GM23248 (cell line): Measurements from ENCODE around the gene SALL1. TPM values are rescaled to one million over a fixed set of nuclear protein-coding genes. Genes with fewer than 3 reads are reported as not detected.

Source experiments
- DNase-seq: peaks from one replicate; pipeline ENCODE4 v3.0.0-alpha.2; 2015
- H2AFZ ChIP-seq: fragments of 200-600 bp; sonication (generic); 2 replicates; pipeline ENCODE4 v1.6.1; 2016; ENCODE audit warnings: antibody characterized with exemption
- H3F3A ChIP-seq: fragments of 200-600 bp; sonication (generic); 2 replicates; pipeline ENCODE4 v1.6.1; 2016; ENCODE audit warnings: mild to moderate bottlenecking, antibody characterized with exemption, mixed run types; ENCODE audit not compliant: insufficient read depth
- H3K27ac ChIP-seq: fragments of 200-600 bp; sonication (generic); 2 replicates; pipeline ENCODE4 v1.5.1; 2016; ENCODE audit warnings: mild to moderate bottlenecking
- H3K27me3 ChIP-seq: fragments of 200-600 bp; sonication (generic); replicated peaks from 2 replicates; pipeline ENCODE4 v1.6.1; 2016; ENCODE audit warnings: mild to moderate bottlenecking; ENCODE audit not compliant: insufficient read depth
- H3K36me3 ChIP-seq: fragments of 200-600 bp; sonication (generic); 2 replicates; pipeline ENCODE4 v1.6.1; 2016; ENCODE audit warnings: low read depth, mild to moderate bottlenecking
- H3K4me1 ChIP-seq: fragments of 200-600 bp; sonication (generic); 2 replicates; pipeline ENCODE4 v1.6.1; 2016; ENCODE audit warnings: mild to moderate bottlenecking; ENCODE audit not compliant: insufficient read depth
- H3K4me2 ChIP-seq: fragments of 200-600 bp; sonication (generic); one replicate; pipeline ENCODE4 v1.6.1; 2016; ENCODE audit warnings: mild to moderate bottlenecking; ENCODE audit not compliant: unreplicated experiment
- H3K4me3 ChIP-seq: fragments of 200-600 bp; sonication (generic); 2 replicates; pipeline ENCODE4 v1.5.1; 2016; ENCODE audit warnings: mild to moderate bottlenecking
- H3K79me2 ChIP-seq: fragments of 200-600 bp; sonication (generic); 2 replicates; pipeline ENCODE4 v1.6.1; 2016; ENCODE audit warnings: mild to moderate bottlenecking; ENCODE audit not compliant: insufficient read depth
- H3K9ac ChIP-seq: fragments of 200-600 bp; sonication (generic); 2 replicates; pipeline ENCODE4 v1.6.1; 2016; ENCODE audit warnings: mild to moderate bottlenecking
- H3K9me2 ChIP-seq: fragments of 200-600 bp; sonication (generic); 2 replicates; pipeline ENCODE4 v1.6.1; 2016; ENCODE audit warnings: mixed run types, mild to moderate bottlenecking, moderate library complexity; ENCODE audit not compliant: insufficient read depth
- H3K9me3 ChIP-seq: fragments of 200-600 bp; sonication (generic); one replicate; pipeline ENCODE4 v1.6.1; 2017; ENCODE audit warnings: low read depth
- H4K20me1 ChIP-seq: fragments of 200-600 bp; sonication (generic); 2 replicates; pipeline ENCODE4 v1.6.0; 2016; ENCODE audit not compliant: insufficient read depth
- EZH2 ChIP-seq: fragments of 200-600 bp; sonication (generic); IDR thresholded peaks from 2 replicates; pipeline ENCODE4 v1.6.1; 2018; ENCODE audit warnings: antibody characterized with exemption, mild to moderate bottlenecking; ENCODE audit not compliant: insufficient read depth, poor library complexity, severe bottlenecking
- EZH2phosphoT487 ChIP-seq: fragments of 200-600 bp; sonication (generic); IDR thresholded peaks from 2 replicates; pipeline ENCODE4 v1.6.1; 2018; ENCODE audit warnings: antibody characterized with exemption, moderate library complexity, mild to moderate bottlenecking, low read depth; ENCODE audit not compliant: insufficient read depth
- WGBS, 2 experiments: methylation state at CpG; one replicate each; pipeline ENCODE4 v1.1.6; 2015 to 2017; ENCODE audit warnings: low lambda C conversion rate in 2 of 2, low coverage in 1 of 2; ENCODE audit errors: missing lambda C conversion rate in 2 of 2; 5-methylcytosine and 5-hydroxymethylcytosine counted together
- in situ Hi-C: fragments of 300-500 bp; cut with MboI; formaldehyde crosslinking; loops from 2 replicates; pipeline ENCODE4 v1.15.0; 2020
- polyA plus RNA-seq: library from polyadenylated mRNA; unstranded; fragments of >200 nt; fragmentation: Nextera tagmentation; extraction: Ambion mirVana; gene quantifications from 2 replicates; pipeline ENCODE4 v1.2.1, GENCODE V29; 2016
- total RNA-seq: library from RNA; depleted of rRNA; stranded (reverse); fragments of >200 nt; shearing (Covaris generic); gene quantifications from 2 replicates; pipeline ENCODE4 v1.2.3, GENCODE V29; 2014

SALL1 gene
- total and polyA plus RNA-seq, 2 experiments from 2014 or later = 1.7 to 2.6 TPM

DNA sequence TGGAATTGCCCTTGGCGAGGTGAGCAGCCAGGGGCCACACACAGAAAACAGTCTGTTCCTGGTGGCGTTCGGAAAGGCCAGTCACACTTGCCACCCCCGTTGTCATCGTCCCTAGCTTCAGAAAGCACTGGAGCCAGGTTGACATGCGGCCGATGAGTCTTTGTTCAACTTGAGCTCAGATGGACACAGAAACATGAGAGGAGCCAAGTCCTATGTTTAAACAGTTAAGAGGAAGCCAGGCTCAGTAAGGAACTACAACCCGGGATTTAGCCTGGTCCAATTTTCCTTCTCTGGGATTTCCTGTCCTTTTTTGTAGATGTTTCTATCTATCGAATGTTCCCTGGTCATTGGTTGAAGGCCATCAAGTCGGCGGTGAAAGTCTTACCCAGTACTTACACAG, 19.5 kb downstream of the SALL1 start:
- no peak for DNase-seq
- 91 to 95% methylated on average over 11 of the region's 11 CpGs for WGBS, 2 experiments
- Histone ChIP-seq H3K4me3 (no peak overlapping the region), H3K79me2 (no peaks in the 10 kb centered on the region), H3F3A (no peaks in the 10 kb centered on the region), H4K20me1 (no peaks in the 10 kb centered on the region), H3K27me3 (no peaks in the 10 kb centered on the region), H3K4me1 (0 out of 2 replicates have a peak, but pooled peaks cover 3% of the 10 kb centered on the region), H3K4me2 (no peak overlapping the region), H3K9ac (no peak overlapping the region), H3K27ac (no peak overlapping the region), H3K9me2 (no peaks in the 10 kb centered on the region), H3K36me3 (peaks cover 11% of the 10 kb centered on the region), H3K9me3 (no peaks in the 10 kb centered on the region), H2AFZ (no peak overlapping the region)
- TF ChIP-seq EZH2 = no peak
- TF ChIP-seq EZH2phosphoT487 = no peak
- in situ Hi-C loops = no loop called here

DNA sequence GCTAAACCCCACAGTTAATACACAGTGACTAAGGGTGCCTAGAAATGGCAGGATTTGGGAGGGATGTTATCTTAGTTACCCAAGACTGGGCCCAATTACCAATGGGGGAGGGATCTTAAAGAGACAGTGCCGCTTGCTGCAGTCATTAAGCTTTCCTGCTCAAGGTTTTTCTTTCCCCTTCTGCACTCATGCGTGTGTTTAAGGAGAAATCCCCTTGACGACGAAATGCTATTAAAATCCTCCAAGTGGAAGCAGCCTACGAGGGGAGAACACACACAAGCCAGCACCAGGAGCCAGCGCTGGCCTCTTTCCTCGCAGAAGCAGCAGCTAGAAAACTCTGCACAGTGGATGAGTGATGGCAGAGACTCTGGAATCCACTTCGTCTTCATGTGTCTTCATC, 22.0 kb downstream of the SALL1 start:
- TF ChIP-seq EZH2phosphoT487 (no peak), EZH2 (no peak)
- Histone ChIP-seq H3K4me3 (no peak overlapping the region), H3K79me2 (no peaks in the 10 kb centered on the region), H3F3A (no peaks in the 10 kb centered on the region), H3K27ac (no peak overlapping the region), H3K27me3 (no peaks in the 10 kb centered on the region), H3K4me1 (0 out of 2 replicates have a peak, but pooled peaks cover 3% of the 10 kb centered on the region), H3K9ac (no peak overlapping the region), H3K36me3 (no peaks in the 10 kb centered on the region), H3K9me2 (no peaks in the 10 kb centered on the region), H3K9me3 (no peaks in the 10 kb centered on the region), H4K20me1 (no peaks in the 10 kb centered on the region), H3K4me2 (no peak overlapping the region), H2AFZ (peak overlapping the region; percentile 56; the same call in 1 of the 2 replicates)
- in situ Hi-C loops = no loop called here
- 37 to 43% methylated on average over 7 to 8 of the region's 8 CpGs for WGBS, 2 experiments
- peak; percentile 35 for DNase-seq

DNA sequence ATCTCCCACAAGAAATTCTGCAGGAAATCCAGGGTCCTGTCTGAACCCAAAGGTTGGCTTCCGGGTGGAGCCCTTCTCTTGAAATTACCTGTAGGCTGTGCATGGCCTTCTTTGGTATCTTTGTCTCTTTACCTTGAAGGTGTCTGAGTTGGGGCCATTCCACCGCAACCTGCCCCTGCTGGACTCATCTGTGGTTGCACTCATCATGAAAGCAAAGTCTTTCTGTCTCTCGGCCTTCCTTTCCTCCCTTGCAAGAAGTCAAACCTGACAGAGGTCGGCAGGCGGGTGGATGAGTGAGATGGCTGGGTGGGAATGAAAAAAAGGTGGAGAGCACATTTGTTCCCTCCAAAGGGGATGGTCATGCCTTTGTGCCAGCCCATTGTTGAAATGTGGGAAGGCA, 25.1 kb downstream of the SALL1 start:
- no peaks in the 10 kb centered on the region for H3K9me2 ChIP-seq
- no peak for DNase-seq
- H3K4me1 ChIP-seq = 0 out of 2 replicates have a peak, but pooled peaks cover 3% of the 10 kb centered on the region
- TF ChIP-seq EZH2phosphoT487 = no peak
- no peak for TF ChIP-seq EZH2
- no peaks in the 10 kb centered on the region for H3K27me3 ChIP-seq
- H3F3A ChIP-seq = no peaks in the 10 kb centered on the region
- H3K79me2 ChIP-seq = no peaks in the 10 kb centered on the region
- H3K4me3 ChIP-seq = no peak overlapping the region
- no peak overlapping the region for H3K4me2 ChIP-seq
- H4K20me1 ChIP-seq = no peaks in the 10 kb centered on the region
- H3K9me3 ChIP-seq = no peaks in the 10 kb centered on the region
- WGBS, 2 experiments = 87 to 91% methylated on average over 5 of the region's 5 CpGs
- no peak overlapping the region for H3K9ac ChIP-seq
- no peak overlapping the region for H2AFZ ChIP-seq
- H3K36me3 ChIP-seq = no peaks in the 10 kb centered on the region
- no peak overlapping the region for H3K27ac ChIP-seq
- in situ Hi-C loops = no loop called here

DNA sequence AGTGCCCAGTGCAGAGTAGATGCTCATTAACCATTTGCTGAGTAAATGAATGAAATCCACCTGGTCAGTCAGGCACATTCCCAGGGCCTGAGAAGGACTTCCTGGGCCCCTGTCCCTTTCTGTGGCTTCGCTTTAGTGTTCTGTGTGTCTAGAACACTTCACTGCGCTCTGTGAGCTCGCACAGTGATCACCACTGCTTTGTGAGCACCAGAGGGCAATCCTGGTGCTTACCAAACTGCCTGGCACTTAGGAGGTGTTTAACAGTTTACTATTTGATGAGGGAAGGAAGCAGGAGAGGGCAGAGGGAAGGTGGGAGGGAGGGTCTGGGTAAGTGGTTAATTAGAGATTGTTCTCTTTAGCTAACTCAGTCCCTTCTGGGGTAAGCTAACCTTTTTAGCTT, 26.2 kb downstream of the SALL1 start:
- TF ChIP-seq EZH2phosphoT487 = no peak
- no peak for TF ChIP-seq EZH2
- in situ Hi-C loops = no loop called here

DNA sequence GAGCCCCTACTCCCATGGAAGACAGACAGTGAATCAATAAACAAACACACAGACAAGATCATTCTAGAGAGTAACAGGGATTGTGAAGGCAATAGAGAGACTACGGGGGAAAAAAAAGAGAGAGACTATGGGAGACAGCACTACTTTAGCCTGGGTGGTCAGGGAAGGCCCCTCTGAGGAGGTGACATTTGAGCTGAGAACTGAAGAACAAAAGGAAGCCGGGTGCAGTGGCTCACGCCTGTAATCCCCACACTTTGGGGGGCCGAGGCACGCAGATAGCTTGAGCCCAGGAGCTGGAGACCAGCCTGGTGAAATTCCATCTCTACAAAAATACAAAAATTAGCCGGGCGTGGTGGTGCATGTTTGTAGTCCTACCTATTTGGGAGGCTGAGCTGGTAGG, 29.2 kb downstream of the SALL1 start:
- Histone ChIP-seq H3K4me2 (no peak overlapping the region), H3F3A (peaks cover 7% of the 10 kb centered on the region; the same call in 1 of the 2 replicates), H3K79me2 (no peaks in the 10 kb centered on the region), H3K36me3 (no peaks in the 10 kb centered on the region), H3K27ac (no peak overlapping the region), H2AFZ (no peak overlapping the region), H3K4me1 (peaks cover 9% of the 10 kb centered on the region), H3K4me3 (no peak overlapping the region), H3K9me2 (no peaks in the 10 kb centered on the region), H3K9me3 (no peaks in the 10 kb centered on the region), H3K27me3 (no peaks in the 10 kb centered on the region), H3K9ac (no peak overlapping the region), H4K20me1 (no peaks in the 10 kb centered on the region)
- in situ Hi-C loops = no loop called here
- WGBS, 2 experiments = 79 to 80% methylated on average over 7 of the region's 7 CpGs
- TF ChIP-seq EZH2 = no peak
- TF ChIP-seq EZH2phosphoT487 = no peak
- DNase-seq = no peak

More for the DNA sequence above, 26.2 kb downstream of the SALL1 start:
- H2AFZ ChIP-seq = no peak overlapping the region
- no peaks in the 10 kb centered on the region for H3K9me3 ChIP-seq
- no peaks in the 10 kb centered on the region for H3K36me3 ChIP-seq
- 80 to 92% methylated on average over 3 of the region's 3 CpGs for WGBS, 2 experiments
- no peak overlapping the region for H3K27ac ChIP-seq
- H3K9me2 ChIP-seq = no peaks in the 10 kb centered on the region
- H3F3A ChIP-seq = no peaks in the 10 kb centered on the region
- H3K4me3 ChIP-seq = no peak overlapping the region
- H3K27me3 ChIP-seq = no peaks in the 10 kb centered on the region
- DNase-seq = no peak
- peaks cover 4% of the 10 kb centered on the region; the same call in 1 of the 2 replicates for H3K4me1 ChIP-seq
- H3K79me2 ChIP-seq = no peaks in the 10 kb centered on the region
- no peak overlapping the region for H3K4me2 ChIP-seq
- H3K9ac ChIP-seq = no peak overlapping the region
- H4K20me1 ChIP-seq = no peaks in the 10 kb centered on the region
